Uterus (tissue), 4 donors: ENCODE measurements around the gene OSBPL8. TPM values are rescaled to one million over a fixed set of nuclear protein-coding genes. Genes with fewer than 3 reads are reported as not detected.
"Not testable (repeated sequence)": the region's sequence is repeated elsewhere in the genome, so short reads cannot be mapped to it uniquely, and the experiment has no call there.

Experiments used
- DNase-seq, 2 donors: peaks; one replicate each; pipeline ENCODE4 v3.0.0-alpha.2; 2019 to 2020
- H3K27ac ChIP-seq, 2 donors: fragments of 200-600 bp; sonication (generic); 1 replicate in 1 of 2; 2 replicates in 1 of 2; pipeline ENCODE4 v1.5.1; 2016 to 2018
- H3K27me3 ChIP-seq, 2 donors: fragments of 200-600 bp; sonication (generic); one replicate each; pipeline ENCODE4 v1.5.1; 2018 to 2019; ENCODE audit warnings: control low read depth in 1 of 2
- H3K36me3 ChIP-seq, 2 donors: fragments of 200-600 bp; sonication (generic); one replicate each; pipeline ENCODE4 v1.5.1; 2019; ENCODE audit warnings: control low read depth in 1 of 2
- H3K4me1 ChIP-seq, 2 donors: fragments of 200-600 bp; sonication (generic); one replicate each; pipeline ENCODE4 v1.5.1; 2018 to 2019; ENCODE audit warnings: control low read depth in 1 of 2
- H3K4me3 ChIP-seq, 2 donors: fragments of 200-600 bp; sonication (generic); 1 replicate in 1 of 2; 2 replicates in 1 of 2; pipeline ENCODE4 v1.5.1; 2018 to 2019; ENCODE audit warnings: mild to moderate bottlenecking in 1 of 2
- H3K9me3 ChIP-seq, 2 donors: fragments of 200-600 bp; sonication (generic); one replicate each; pipeline ENCODE4 v1.5.1; 2019; ENCODE audit warnings: control low read depth in 1 of 2
- CTCF ChIP-seq, 4 experiments: fragments of 200-600 bp in 2 of 4; fragments of 450-650 bp in 2 of 4; sonication (generic) in 2 of 4; IDR thresholded peaks; one replicate each; pipeline ENCODE4 v1.5.1; 2016 to 2019; ENCODE audit warnings: antibody characterized with exemption in 4 of 4, mild to moderate bottlenecking in 2 of 4, moderate library complexity in 1 of 4
- POLR2A ChIP-seq, 2 donors: fragments of 450-650 bp; IDR thresholded peaks; one replicate each; pipeline ENCODE4 v1.6.1; 2016; ENCODE audit warnings: antibody characterized with exemption in 2 of 2, mild to moderate bottlenecking in 1 of 2, moderate library complexity in 1 of 2
- intact Hi-C: fragments of 100-400 bp; cut with DNase I; formaldehyde crosslinking; loops from one replicate; pipeline ENCODE4 v1.15.1; 2023; ENCODE audit warnings: low total_unique reads
- total RNA-seq, 4 donors: library from RNA; depleted of rRNA in 3 of 4; stranded (reverse); fragments of >200 nt in 3 of 4; gene quantifications; one replicate each; pipeline versions ENCODE4 v1.1.0 to v1.2.4, GENCODE V29; 2014 to 2023
- donor health status: DM: yes; HTN: yes; CAD: no.

The OSBPL8 gene
- total RNA-seq, 4 donors from 2014 or later = 22.0 to 131 (median 69.3) TPM

GRCh38 chr12:76506149-76506548 is 53.4 kb downstream of the OSBPL8 start:
- Histone ChIP-seq H3K27ac (no peak overlapping the region), H3K4me1 (no peaks in the 10 kb centered on the region), H3K36me3 (no peaks in the 10 kb centered on the region), H3K27me3 (no peaks in the 10 kb centered on the region), H3K4me3 (no peak overlapping the region), H3K9me3 (no peaks in the 10 kb centered on the region)
- intact Hi-C loops = no loop called here
- no peak for TF ChIP-seq CTCF (IDR thresholded peaks at IDR 0.05)
- no peak for TF ChIP-seq POLR2A (IDR thresholded peaks at IDR 0.05)
- no peak for DNase-seq

- Histone ChIP-seq H3K27me3 (no peaks in the 10 kb centered on the region), H3K4me3 (no peak overlapping the region), H3K9me3 (no peaks in the 10 kb centered on the region), H3K36me3 (no peaks in the 10 kb centered on the region), H3K4me1 (no peaks in the 10 kb centered on the region), H3K27ac (no peak overlapping the region)
- no peak for DNase-seq
- TF ChIP-seq POLR2A (IDR thresholded peaks at IDR 0.05) = no peak
- no peak for TF ChIP-seq CTCF (IDR thresholded peaks at IDR 0.05)
- intact Hi-C loops = no loop called here
Observed at GRCh38 chr12:76505050-76505449, 54.5 kb downstream of the OSBPL8 start.

GRCh38 chr12:76504606-76505005 is 55.0 kb downstream of the OSBPL8 start:
- TF ChIP-seq CTCF (IDR thresholded peaks at IDR 0.05) (no peak), POLR2A (IDR thresholded peaks at IDR 0.05) (no peak)
- Histone ChIP-seq H3K4me1 (no peaks in the 10 kb centered on the region), H3K9me3 (no peaks in the 10 kb centered on the region), H3K36me3 (no peaks in the 10 kb centered on the region), H3K4me3 (no peak overlapping the region), H3K27me3 (no peaks in the 10 kb centered on the region), H3K27ac (no peak overlapping the region)
- no peak for DNase-seq
- intact Hi-C loops = no loop called here

- intact Hi-C loops = no loop called here
- TF ChIP-seq CTCF (IDR thresholded peaks at IDR 0.05) = no peak
- TF ChIP-seq POLR2A (IDR thresholded peaks at IDR 0.05) = no peak
- H3K4me3 ChIP-seq = no peak overlapping the region
- no peak for DNase-seq
- H3K27me3 ChIP-seq = no peaks in the 10 kb centered on the region
- H3K27ac ChIP-seq = no peak overlapping the region
- H3K4me1 ChIP-seq = no peaks in the 10 kb centered on the region
- no peaks in the 10 kb centered on the region for H3K9me3 ChIP-seq
- no peaks in the 10 kb centered on the region for H3K36me3 ChIP-seq
Observed at GRCh38 chr12:76503957-76504356, 55.6 kb downstream of the OSBPL8 start.

- no peak for TF ChIP-seq POLR2A (IDR thresholded peaks at IDR 0.05)
- no peak for TF ChIP-seq CTCF (IDR thresholded peaks at IDR 0.05)
- Histone ChIP-seq H3K36me3 (no peaks in the 10 kb centered on the region), H3K27me3 (no peaks in the 10 kb centered on the region), H3K9me3 (no peaks in the 10 kb centered on the region), H3K27ac (no peak overlapping the region), H3K4me1 (no peaks in the 10 kb centered on the region), H3K4me3 (no peak overlapping the region)
- intact Hi-C loops = no loop called here
- DNase-seq = no peak
Observed at GRCh38 chr12:76501390-76501789, 58.2 kb downstream of the OSBPL8 start.

GRCh38 chr12:76499136-76499535 is 60.4 kb downstream of the OSBPL8 start:
- H3K27me3 ChIP-seq, DNase-seq, H3K36me3 ChIP-seq, H3K27ac ChIP-seq, H3K9me3 ChIP-seq, H3K4me1 ChIP-seq, H3K4me3 ChIP-seq, intact Hi-C loops: not testable (repeated sequence)
